HG03039 (cell line): ENCODE measurements around the gene DYNC2LI1.

ENCODE experiments used
- ATAC-seq: cut with Tn5 transposase; IDR thresholded peaks from one replicate; pipeline ENCODE4 v1.9.1; 2021; ENCODE audit warnings: mild to moderate bottlenecking, moderate library complexity; ENCODE audit not compliant: unreplicated experiment

The DYNC2LI1 gene

GRCh38 chr2:43762286-43762685 is 11.6 kb upstream of the DYNC2LI1 start:
- ATAC-seq: no peak

DNA sequence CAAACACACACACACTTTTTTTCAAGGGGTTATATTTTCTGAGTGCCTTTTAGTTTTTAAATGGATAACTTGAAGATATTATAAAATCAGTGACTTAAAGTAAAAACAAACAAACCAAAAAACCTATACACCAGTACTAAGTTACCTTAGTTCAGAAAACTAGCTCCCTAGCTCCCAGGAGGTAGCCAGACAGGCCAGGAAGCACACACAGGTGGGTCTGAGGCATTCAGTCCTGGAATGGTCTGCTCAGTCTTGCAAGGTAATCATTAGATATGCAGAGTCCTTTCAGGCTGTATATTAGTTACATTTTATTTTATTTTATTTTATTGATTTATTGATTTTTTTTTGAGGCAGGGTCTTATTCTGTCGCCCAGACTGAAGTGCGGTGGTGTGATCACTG is 10.7 kb upstream of the DYNC2LI1 start:
- ATAC-seq: no peak

GRCh38 chr2:43764086-43764705 is 9.6 kb upstream of the DYNC2LI1 start:
- ATAC-seq: no peak

GRCh38 chr2:43766006-43766405 is 7.8 kb upstream of the DYNC2LI1 start:
- ATAC-seq: no peak

- ATAC-seq: no peak
Measured at GRCh38 chr2:43774617-43775016, 778 bp downstream of the DYNC2LI1 start.

DNA sequence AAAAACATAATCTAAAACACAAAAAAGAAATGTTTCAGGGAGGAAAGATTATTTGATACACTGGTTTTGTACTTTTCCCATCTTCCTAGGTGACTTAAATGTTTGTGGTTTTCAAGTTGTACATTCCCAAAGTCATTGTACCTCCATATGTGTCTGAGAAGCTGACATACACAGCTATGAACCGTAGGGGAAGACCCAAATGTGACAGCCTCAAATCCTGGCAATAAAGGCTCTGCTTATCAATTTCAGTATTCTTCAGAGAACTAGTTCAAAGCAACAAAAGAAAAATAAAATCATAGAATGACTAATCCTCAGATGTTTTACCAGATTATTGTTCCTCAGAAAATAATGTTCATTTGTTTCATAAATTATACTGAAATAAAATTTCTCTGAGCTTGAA is 2.5 kb downstream of the DYNC2LI1 start:
- no peak for ATAC-seq

DNA sequence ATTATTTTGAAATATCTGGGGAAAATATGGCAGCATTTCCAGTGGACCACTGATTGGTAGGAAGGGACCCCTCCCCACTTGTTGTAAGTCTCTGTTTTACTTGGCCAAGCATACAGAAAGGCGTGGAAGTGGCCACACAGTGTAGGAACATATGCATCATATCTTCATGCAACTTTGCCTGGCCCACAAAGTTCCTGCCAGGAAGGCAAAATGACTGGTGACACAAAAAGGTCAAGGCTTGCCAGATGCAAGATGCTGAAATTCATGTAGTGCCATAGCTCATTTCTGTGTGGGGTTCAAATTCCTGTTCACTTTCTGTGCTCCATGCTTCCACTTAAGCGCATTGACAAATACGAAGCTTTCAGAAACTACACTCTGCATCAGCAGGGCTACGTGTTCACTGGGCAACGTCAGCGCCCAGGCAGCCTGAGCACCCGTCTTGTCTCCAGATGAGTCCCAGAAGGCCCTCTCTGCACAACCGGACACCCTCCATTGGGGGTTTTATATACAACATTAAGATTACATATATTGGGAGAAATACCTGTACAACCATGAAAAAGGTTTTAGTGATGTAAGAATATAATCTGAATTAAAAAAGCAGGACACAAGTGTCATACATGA is 3.6 kb downstream of the DYNC2LI1 start:
- ATAC-seq: no peak

- ATAC-seq: no peak
Measured at GRCh38 chr2:43778233-43778632, 4.4 kb downstream of the DYNC2LI1 start.

DNA sequence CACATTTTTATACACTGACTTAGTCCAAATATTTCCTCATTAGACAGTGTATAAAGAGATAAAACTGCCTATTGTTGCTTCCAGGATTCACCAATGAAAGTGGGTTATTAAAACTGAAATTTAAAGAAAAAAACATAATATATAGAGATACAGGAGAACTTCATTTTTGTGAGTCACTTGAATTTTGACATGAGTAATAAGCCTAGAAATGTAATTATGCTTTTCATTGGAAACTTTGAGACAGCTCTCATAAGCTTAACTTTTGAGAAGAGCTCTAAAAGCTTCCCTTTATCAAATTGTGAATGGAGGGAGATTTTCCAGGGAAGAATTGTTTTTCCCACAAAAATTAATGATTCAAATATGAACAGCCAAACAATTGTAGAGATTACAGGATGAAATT is 14.1 kb downstream of the DYNC2LI1 start:
- ATAC-seq: no peak

- no peak for ATAC-seq
Measured at GRCh38 chr2:43788646-43789045, 14.8 kb downstream of the DYNC2LI1 start.

- ATAC-seq: no peak
Measured at GRCh38 chr2:43790147-43790546, 16.3 kb downstream of the DYNC2LI1 start.

DNA sequence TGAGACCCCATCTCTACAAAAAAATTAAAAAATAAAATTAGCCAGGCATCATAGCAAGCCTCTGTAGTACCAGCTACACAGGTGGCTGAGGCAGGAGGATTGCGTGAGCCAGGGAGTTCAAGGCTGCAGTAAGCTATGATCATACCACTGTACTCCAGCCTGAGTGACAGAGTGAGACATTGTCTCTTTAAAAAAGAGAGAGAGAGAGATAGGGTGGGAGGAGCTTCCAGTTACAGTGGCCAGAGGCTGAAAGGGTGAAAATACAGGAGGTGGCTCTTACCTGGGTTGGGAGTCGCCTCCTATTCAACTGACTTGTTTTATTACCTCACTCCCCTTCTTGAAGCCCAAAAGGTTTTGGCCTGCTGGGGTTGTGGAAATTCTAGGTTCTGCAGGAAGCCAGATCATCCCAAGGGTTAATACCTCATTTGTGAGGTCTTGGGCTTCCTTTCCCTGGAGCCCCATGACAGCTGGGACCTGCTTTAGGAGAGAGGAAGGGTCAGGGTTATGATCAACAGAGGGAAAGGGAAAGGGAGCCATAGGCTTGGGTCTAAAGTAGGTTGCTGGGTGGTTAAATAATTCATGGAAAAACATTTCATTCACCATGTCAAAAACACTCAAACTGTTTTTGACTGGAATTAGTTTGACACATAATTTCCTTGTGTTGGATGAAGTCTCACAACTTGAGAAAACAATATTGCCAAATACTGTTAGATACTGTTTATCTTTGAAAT is 17.4 kb downstream of the DYNC2LI1 start:
- no peak for ATAC-seq

DNA sequence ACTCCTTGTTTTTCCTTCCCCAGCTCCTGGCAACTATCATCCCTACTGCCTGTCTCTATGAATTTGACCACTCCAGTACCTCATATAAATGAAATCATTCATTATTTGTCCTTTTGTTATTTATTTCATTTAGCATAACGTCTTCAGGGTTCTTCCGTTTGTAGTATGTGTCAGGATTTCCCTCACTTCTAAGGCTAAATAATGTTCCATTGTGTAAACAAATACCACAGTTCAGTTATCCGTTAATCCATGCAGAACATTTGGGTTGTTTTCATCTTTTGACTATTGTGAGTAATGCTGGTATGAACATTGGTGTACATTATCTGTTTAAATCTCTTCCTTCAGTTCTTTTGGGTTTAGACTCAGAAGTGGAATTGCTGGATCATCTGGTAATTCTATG is 18.8 kb downstream of the DYNC2LI1 start:
- no peak for ATAC-seq

DNA sequence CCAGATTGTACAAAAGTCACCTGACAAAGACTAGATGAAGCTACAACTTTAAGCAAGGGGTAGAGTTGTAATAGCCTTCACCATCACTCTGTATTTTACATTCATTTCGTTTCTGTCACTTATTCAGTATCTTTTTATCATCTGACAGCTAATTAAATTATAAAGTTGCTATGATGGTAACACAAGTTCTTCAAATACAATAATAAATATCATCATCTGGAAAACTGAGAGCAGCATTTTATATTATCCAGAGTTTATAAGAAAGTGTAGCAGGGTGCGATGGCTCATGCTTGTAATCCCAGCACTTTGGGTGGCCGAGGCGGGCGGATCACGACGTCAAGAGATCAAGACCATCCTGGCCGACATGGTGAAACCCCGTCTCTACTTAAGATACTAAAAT is 21.1 kb downstream of the DYNC2LI1 start:
- no peak for ATAC-seq

DNA sequence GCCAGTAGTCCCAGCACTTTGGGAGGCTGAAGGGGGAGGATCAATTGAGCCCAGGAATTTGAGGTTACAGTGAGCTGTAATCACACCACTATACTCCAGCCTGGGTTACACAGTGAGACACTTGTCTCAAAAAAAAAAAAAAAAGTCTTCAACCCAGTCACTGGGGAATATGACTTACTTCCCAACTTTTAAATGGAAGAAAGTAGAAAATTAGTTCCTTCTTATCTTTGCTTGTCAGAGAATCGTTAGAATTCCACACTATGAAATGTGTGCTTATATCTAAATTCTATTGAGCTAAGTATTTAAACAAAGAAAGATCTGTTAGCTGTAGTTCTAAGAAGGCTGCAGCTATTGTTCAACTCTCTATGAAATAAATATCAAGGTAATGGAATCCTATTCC is 22.4 kb downstream of the DYNC2LI1 start:
- no peak for ATAC-seq

GRCh38 chr2:43798300-43798699 is 24.5 kb downstream of the DYNC2LI1 start:
- ATAC-seq: no peak

- ATAC-seq: no peak
Measured at GRCh38 chr2:43800894-43801293, 27.1 kb downstream of the DYNC2LI1 start.

- no peak for ATAC-seq
Measured at GRCh38 chr2:43802135-43802534, 28.3 kb downstream of the DYNC2LI1 start.

DNA sequence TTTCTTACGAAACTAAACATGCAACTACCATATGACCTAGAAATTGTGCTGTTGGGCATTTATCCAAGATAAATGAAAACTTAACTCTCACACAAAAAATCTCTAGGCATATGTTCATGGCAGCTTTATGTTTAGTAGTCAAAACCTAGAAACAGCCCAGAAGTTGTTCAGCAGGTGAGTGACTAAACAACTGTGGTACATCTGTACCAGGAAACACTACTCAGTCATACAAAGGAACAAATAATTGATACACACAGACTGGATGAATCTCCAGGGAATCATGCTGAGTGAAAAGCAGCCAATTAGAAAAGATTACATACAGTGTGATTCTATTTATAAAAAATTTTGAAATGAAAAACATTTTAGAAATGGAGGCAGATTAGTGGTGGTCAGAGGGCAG is 29.3 kb downstream of the DYNC2LI1 start:
- ATAC-seq: no peak

DNA sequence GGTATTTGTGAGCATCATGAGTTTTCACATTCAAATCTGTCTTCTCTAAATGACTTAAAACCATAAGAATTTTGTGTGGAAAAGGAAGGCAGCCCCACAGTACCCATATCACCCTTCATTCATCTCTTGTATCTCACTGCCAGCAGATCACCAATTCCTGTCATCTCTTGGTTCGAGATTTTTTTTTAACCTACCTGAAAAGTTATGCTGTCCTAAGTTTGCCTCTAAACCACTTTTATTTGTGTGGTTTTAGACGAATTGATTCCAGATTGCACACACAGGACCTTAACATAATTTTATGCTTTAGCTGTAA is 32.8 kb downstream of the DYNC2LI1 start:
- no peak for ATAC-seq

DNA sequence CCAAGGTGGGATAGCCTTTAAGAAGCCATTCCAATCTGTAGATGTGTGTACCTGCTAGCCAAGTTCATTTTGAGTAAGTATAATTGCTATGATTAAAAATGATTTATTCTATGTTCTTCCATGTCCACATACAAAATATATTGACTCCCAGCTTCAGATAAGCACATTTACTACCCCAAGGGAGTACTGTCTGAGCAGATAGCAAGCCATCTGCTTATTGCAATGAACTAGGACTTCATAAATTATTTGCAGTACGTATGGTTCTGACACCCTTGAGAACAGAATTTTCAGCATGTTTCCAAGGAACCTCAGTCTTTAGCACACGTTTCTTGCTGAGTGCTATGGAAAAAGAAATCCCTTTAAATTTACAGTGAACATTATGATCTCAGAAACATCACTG is 36.6 kb downstream of the DYNC2LI1 start:
- ATAC-seq: no peak

GRCh38 chr2:43810888-43811287 is 37.0 kb downstream of the DYNC2LI1 start:
- ATAC-seq: no peak

GRCh38 chr2:43812006-43812405 is 38.2 kb downstream of the DYNC2LI1 start:
- no peak for ATAC-seq
